Activated gamma-delta T cell (primary cell): Measurements from ENCODE around the gene CMTM4.

Experiments used
- DNase-seq: peaks from one replicate; lab custom pipeline; 2025; lab: John Stamatoyannopoulos, UW

CMTM4 gene

GRCh38 chr16:66566051-66566901 is 130.3 kb downstream of the CMTM4 start, which contains the start of gene CMTM1:
Gene CMTM1 (plus strand): TSS chr16:66566439. CDS start chr16:66566514, 75 bp downstream.
- no peak for DNase-seq
